Bronchial smooth muscle cell (primary cell): Measurements from ENCODE around the gene MYRF. TPM values are rescaled to one million over a fixed set of nuclear protein-coding genes. Genes with fewer than 3 reads are reported as not detected.

Source experiments
- total RNA-seq: library from RNA; depleted of rRNA; stranded (reverse); fragments of >200 nt; gene quantifications from 2 replicates; pipeline ENCODE4 v1.2.1, GENCODE V29; 2014

MYRF gene
- 0.09 and 0.16 TPM in 2 replicates for total RNA-seq

DNA sequence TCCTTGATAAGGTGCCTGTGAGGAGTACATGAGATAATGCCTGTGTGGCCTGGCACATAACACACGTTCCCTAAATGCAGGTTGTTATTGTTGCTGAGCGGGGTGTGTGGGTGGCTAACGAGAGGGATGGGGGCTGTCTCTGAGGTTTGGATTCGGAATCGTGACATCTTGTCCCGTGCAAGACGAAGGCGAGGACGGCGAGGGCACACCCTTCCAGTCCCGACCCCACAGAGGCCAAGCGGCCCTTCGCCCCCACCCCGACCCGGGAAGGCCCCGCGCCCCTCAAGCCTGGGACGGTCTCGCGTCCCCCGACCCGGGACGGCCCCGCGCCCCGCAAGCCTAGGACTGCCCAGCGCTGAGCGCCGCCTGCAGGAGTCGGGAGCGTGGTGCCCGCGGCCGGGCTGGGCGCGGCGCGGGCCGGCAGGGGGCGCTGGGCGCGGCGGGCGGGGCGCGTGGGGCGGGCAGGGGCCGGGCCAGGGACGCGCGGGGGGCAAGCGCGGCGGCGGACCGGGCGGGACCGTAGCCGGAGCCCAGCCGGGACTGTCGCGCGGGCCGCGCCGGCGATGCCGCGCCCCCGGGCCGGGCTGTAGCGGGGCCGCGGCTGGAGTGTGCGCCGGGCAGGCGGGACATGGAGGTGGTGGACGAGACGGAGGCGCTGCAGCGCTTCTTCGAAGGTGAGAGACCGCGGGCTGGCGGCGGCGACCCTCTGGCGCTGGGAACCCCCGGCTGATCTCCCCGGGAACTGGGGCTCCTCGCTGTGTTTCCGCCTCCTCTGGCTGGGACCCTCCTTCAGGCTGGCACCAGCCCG is at the start of gene MYRF:
Gene MYRF (plus strand): TSS at position 520 of the 808 bp plus-strand sequence. CDS start 109 bp downstream, at position 629.

DNA sequence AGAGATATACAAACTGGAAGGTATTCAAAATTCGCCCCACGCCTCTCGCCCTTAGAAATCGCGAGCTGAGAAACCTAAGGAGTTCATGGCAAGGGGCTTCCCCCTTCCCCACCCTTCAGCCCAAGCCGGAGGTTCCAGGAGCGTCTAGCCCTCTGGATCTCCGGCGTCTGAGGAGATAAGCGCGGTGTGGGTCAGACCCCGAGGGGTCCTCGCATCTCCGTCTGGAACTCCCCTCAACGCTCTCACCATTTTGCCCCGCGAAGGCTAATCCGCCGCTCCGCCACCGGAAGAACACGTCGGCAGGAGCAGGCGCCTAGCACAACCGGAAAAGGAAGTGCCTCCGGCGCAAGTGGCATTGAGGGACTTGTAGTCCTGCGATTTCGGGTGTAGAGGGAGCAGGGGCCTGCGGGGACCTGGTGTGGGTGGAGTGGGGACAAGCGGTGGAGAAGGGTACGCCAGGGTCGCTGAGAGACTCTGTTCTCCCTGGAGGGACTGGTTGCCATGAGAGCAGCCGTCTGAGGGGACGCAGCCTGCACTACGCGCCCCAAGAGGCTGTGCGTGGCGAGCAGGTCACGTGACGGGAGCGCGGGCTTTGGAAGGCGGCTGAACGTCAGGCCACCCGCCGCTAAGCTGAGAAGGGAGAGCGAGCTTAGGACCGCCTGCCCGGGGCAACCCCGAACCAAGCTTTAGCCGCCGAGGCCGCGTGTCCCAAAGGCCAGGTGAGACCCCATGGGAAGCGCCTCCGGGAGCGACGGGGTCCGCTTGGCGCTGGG is 40.1 kb downstream of the MYRF start, which contains the start of the genes FEN1 and TMEM258:
Gene FEN1 (plus strand): TSS at position 602 of the 773 bp plus-strand sequence. CDS start 2,451 bp downstream, outside the sequence.
Gene TMEM258 (minus strand): TSS at position 290 of the 773 bp plus-strand sequence. CDS start 41 bp downstream, at position 249.

DNA sequence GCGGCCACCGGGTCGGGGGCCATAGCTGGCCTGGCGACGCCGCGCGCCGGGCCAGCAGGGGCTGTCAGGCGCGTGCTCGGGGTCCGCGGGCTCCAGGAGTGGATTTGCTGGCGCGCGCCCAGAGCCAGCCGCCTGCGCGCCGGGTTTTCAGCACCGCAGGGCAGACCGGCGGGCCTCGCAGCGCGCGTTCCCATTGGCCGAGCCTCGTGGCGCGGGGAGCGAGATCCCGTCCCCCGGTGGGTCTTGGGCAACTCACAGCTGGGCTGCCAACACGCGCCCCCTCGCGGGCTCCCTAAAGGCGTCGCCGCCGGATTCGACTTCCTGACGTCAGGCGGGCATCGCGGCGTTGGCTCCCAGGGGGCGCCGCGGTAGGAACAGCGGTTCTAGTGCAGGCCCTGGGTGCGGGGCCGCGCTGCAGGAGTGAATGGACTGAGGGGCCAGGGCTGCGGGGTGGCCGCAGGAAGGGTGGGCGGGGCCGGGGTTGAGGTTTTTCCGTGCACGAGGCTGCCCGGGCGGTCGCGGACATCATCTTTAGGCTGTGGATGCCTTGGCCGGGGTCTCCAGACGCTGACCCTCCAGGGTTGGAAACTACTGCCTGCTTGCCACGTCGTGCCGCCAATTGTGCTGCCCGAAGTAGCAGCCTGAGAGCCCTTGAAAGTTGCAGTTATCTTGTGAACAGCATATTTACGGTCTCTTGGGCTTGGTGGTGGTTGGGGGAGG is 64.5 kb downstream of the MYRF start, which contains the start of gene FADS1:
Gene FADS1 (minus strand): TSS at position 268 of the 720 bp plus-strand sequence. CDS start 74 bp downstream, at position 194.

DNA sequence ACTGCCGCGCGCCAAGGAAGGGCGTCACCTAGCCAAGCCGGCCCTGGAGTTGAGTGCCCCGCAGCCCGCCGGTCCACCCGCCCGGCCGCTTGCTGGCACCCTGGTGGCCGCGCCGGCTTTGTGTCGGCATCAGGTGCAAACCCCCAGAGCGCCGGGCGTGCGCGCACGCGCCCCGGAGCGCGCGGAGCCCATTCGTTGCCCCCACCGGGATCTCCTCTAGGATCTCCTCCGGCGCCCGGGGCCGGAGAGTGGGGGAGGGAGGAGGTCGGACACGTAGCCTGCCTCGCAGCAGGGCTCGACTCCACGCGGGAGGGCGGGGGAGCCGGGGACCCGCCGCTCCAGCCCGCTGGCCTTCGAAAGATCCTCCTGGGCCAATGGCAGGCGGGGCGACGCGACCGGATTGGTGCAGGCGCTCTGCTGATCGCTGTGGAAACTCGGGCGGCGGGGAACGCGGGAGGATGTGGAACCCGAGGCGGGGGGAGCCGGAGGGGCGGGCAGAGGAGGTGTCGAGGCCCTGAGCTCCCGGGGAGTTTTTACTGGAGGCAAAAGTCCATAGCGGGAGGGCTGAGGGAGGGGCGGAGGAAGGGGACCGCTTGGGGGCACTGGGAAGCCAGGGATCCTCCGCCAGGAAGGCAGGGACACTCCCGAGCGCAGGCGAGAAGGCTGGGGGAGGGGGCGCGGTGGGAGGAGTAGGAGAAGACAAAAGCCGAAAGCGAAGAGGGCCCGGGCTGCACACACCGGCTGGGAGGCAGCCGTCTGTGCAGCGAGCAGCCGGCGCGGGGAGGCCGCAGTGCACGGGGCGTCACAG is 75.3 kb downstream of the MYRF start, which contains the start of gene FADS2:
Gene FADS2 (plus strand): TSS at position 730 of the 808 bp plus-strand sequence. CDS start 91 bp downstream, outside the sequence.

Other genes starting within 250 kb of the MYRF start
- not detected in 2 replicates for gene LRRC10B, start 243.9 kb upstream of the MYRF start, total RNA-seq
- gene SYT7, start 171.6 kb upstream of the MYRF start, total RNA-seq, result 5.5 and 22.7 TPM in 2 replicates
- gene DAGLA, start 72.2 kb upstream of the MYRF start, total RNA-seq, result 1.9 and 2.7 TPM in 2 replicates
- 164 and 273 TPM in 2 replicates for gene TMEM258, start 40.0 kb downstream of the MYRF start, total RNA-seq
- gene FEN1, start 40.3 kb downstream of the MYRF start, total RNA-seq, result 3.4 and 7.3 TPM in 2 replicates
- 60.7 and 86.4 TPM in 2 replicates for gene FADS1, start 64.4 kb downstream of the MYRF start, total RNA-seq
- 160 and 190 TPM in 2 replicates for gene FADS2, start 75.7 kb downstream of the MYRF start, total RNA-seq
- gene FADS3, start 138.9 kb downstream of the MYRF start, total RNA-seq, result 39.6 and 57.1 TPM in 2 replicates
- 9.1 and 12.6 TPM in 2 replicates for gene RAB3IL1, start 164.9 kb downstream of the MYRF start, total RNA-seq
- 2.5 and 4.6 TPM in 2 replicates for gene BEST1, start 197.7 kb downstream of the MYRF start, total RNA-seq
- 1,092 and 2,770 TPM in 2 replicates for gene FTH1, start 215.0 kb downstream of the MYRF start, total RNA-seq